OCI-LY1 (cell line): ENCODE results near the gene MAP1LC3A.

Experiments
- H2AFZ ChIP-seq: fragments of 200-600 bp; sonication (generic), shearing (Covaris generic); 2 replicates; pipeline ENCODE4 v1.6.0; 2014; ENCODE audit warnings: antibody characterized with exemption, mild to moderate bottlenecking, low read length
- H3F3A ChIP-seq: fragments of 200-600 bp; sonication (generic), shearing (Covaris generic); 2 replicates; pipeline ENCODE4 v1.6.0; 2014; ENCODE audit warnings: mild to moderate bottlenecking, antibody characterized with exemption, low read length, moderate library complexity; ENCODE audit not compliant: insufficient read depth
- H3K27ac ChIP-seq: fragments of 200-600 bp; sonication (generic); 2 replicates; pipeline ENCODE4 v1.5.1; 2014; ENCODE audit warnings: low read length, mixed run types, mild to moderate bottlenecking, low read depth; ENCODE audit not compliant: poor library complexity, severe bottlenecking
- H3K27me3 ChIP-seq: fragments of 200-600 bp; sonication (generic); 2 replicates; pipeline ENCODE4 v1.6.0; 2014; ENCODE audit warnings: antibody characterized with exemption, mild to moderate bottlenecking, low read length, moderate library complexity; ENCODE audit not compliant: insufficient read depth
- H3K36me3 ChIP-seq: fragments of 200-600 bp; sonication (generic); 2 replicates; pipeline ENCODE4 v1.6.1; 2014; ENCODE audit warnings: mild to moderate bottlenecking, antibody characterized with exemption, low read length, moderate library complexity, mixed read lengths; ENCODE audit not compliant: insufficient read depth
- H3K4me1 ChIP-seq: fragments of 200-600 bp; sonication (generic); 2 replicates; pipeline ENCODE4 v1.5.1; 2014; ENCODE audit warnings: mild to moderate bottlenecking, low read length, moderate library complexity; ENCODE audit not compliant: insufficient read depth, severe bottlenecking
- H3K4me2 ChIP-seq: fragments of 200-600 bp; sonication (generic), shearing (Covaris generic); 2 replicates; pipeline ENCODE4 v1.6.1; 2014; ENCODE audit warnings: low read length
- H3K4me3 ChIP-seq: fragments of 200-600 bp; sonication (generic); 2 replicates; pipeline ENCODE4 v1.5.1; 2014; ENCODE audit warnings: low read length, low read depth, mild to moderate bottlenecking, mixed read lengths; ENCODE audit not compliant: poor library complexity, severe bottlenecking
- H3K79me2 ChIP-seq: fragments of 200-600 bp; shearing (Covaris generic); 2 replicates; pipeline ENCODE4 v1.6.1; 2016; ENCODE audit warnings: mixed run types, low read length, mixed read lengths; ENCODE audit not compliant: insufficient read depth
- H3K9ac ChIP-seq: fragments of 200-600 bp; sonication (generic), shearing (Covaris generic); 2 replicates; pipeline ENCODE4 v1.6.1; 2014; ENCODE audit warnings: mild to moderate bottlenecking, low read length, mixed read lengths
- H3K9me2 ChIP-seq: fragments of 200-600 bp; sonication (generic), shearing (Covaris generic); 2 replicates; pipeline ENCODE4 v1.6.1; 2014; ENCODE audit warnings: low read depth, mild to moderate bottlenecking, low read length, mixed read lengths
- H3K9me3 ChIP-seq: fragments of 200-600 bp; shearing (Covaris generic); 2 replicates; pipeline ENCODE4 v1.6.1; 2014; ENCODE audit warnings: low read length, mixed read lengths
- H4K20me1 ChIP-seq: fragments of 200-600 bp; sonication (generic), shearing (Covaris generic); 2 replicates; pipeline ENCODE4 v1.6.0; 2016; ENCODE audit warnings: mild to moderate bottlenecking, low read length; ENCODE audit not compliant: insufficient read depth
- EZH2 ChIP-seq: fragments of 200-600 bp; sonication (generic), shearing (Covaris generic); IDR thresholded peaks from 2 replicates; pipeline ENCODE4 v1.8.0; 2017; ENCODE audit warnings: borderline replicate concordance, mixed run types, mild to moderate bottlenecking, antibody characterized with exemption, low read length, moderate library complexity, mixed read lengths
- TF ChIP-seq, protein P1 (sequence below): fragments of 200-600 bp; sonication (generic), shearing (Covaris generic); IDR thresholded peaks from 2 replicates; pipeline ENCODE4 v1.5.1; 2017; ENCODE audit warnings: mild to moderate bottlenecking, antibody characterized with exemption, low read length, moderate library complexity, mixed read lengths

The MAP1LC3A gene

DNA sequence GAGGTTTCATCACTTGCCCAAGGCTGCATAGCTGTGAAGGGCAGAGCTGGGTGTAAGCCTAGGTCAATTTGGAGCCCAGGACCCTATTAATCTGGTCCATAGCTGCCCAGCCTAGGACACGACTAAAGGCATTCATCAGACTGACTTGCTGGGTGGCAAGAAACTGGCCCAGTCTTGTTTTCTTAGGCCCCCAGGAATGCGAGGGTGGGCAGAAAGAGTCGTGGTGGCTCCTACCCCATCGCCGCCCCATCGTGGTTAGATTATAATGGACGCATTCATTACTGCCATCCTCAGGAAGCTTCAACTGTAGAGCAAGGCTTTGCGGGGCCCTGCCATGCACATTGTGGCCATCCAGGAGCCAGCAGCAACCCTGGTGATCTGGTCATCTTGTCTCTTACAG, 26.2 kb upstream of the MAP1LC3A start:
- no peaks in the 10 kb centered on the region for H3F3A ChIP-seq
- no peak overlapping the region for H3K4me3 ChIP-seq
- H2AFZ ChIP-seq, result no peak overlapping the region
- no peak overlapping the region for H3K4me2 ChIP-seq
- no peak overlapping the region for H3K9ac ChIP-seq
- H3K36me3 ChIP-seq, result peaks cover 65% of the 10 kb centered on the region
- no peak overlapping the region for H3K27ac ChIP-seq
- H3K79me2 ChIP-seq, result no peaks in the 10 kb centered on the region
- no peaks in the 10 kb centered on the region for H3K27me3 ChIP-seq
- H3K4me1 ChIP-seq, result no peaks in the 10 kb centered on the region
- TF ChIP-seq, protein P1, sequence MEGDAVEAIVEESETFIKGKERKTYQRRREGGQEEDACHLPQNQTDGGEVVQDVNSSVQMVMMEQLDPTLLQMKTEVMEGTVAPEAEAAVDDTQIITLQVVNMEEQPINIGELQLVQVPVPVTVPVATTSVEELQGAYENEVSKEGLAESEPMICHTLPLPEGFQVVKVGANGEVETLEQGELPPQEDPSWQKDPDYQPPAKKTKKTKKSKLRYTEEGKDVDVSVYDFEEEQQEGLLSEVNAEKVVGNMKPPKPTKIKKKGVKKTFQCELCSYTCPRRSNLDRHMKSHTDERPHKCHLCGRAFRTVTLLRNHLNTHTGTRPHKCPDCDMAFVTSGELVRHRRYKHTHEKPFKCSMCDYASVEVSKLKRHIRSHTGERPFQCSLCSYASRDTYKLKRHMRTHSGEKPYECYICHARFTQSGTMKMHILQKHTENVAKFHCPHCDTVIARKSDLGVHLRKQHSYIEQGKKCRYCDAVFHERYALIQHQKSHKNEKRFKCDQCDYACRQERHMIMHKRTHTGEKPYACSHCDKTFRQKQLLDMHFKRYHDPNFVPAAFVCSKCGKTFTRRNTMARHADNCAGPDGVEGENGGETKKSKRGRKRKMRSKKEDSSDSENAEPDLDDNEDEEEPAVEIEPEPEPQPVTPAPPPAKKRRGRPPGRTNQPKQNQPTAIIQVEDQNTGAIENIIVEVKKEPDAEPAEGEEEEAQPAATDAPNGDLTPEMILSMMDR, result no peak
- TF ChIP-seq EZH2, result no peak
- H3K9me2 ChIP-seq, result no peaks in the 10 kb centered on the region
- H3K9me3 ChIP-seq, result no peaks in the 10 kb centered on the region
- H4K20me1 ChIP-seq, result no peaks in the 10 kb centered on the region

- H3K27ac ChIP-seq, result no peak overlapping the region
- no peaks in the 10 kb centered on the region for H3K4me1 ChIP-seq
- no peaks in the 10 kb centered on the region for H4K20me1 ChIP-seq
- H2AFZ ChIP-seq, result no peak overlapping the region
- no peak overlapping the region for H3K4me2 ChIP-seq
- TF ChIP-seq, protein P1, result no peak
- no peak for TF ChIP-seq EZH2
- H3K9ac ChIP-seq, result no peak overlapping the region
- no peaks in the 10 kb centered on the region for H3K79me2 ChIP-seq
- H3K9me3 ChIP-seq, result no peaks in the 10 kb centered on the region
- H3K4me3 ChIP-seq, result no peak overlapping the region
- no peaks in the 10 kb centered on the region for H3K9me2 ChIP-seq
- H3K36me3 ChIP-seq, result peaks cover 65% of the 10 kb centered on the region
- H3K27me3 ChIP-seq, result no peaks in the 10 kb centered on the region
- H3F3A ChIP-seq, result no peaks in the 10 kb centered on the region
Observed at GRCh38 chr20:34532756-34533155, 25.8 kb upstream of the MAP1LC3A start.

GRCh38 chr20:34534391-34535165, 23.9 kb upstream of the MAP1LC3A start:
- Histone ChIP-seq H4K20me1 (no peaks in the 10 kb centered on the region), H3K27ac (no peak overlapping the region), H3K4me2 (no peak overlapping the region), H3K9ac (no peak overlapping the region), H3K9me3 (no peaks in the 10 kb centered on the region), H3K9me2 (no peaks in the 10 kb centered on the region), H2AFZ (no peak overlapping the region), H3K4me3 (no peak overlapping the region), H3F3A (no peaks in the 10 kb centered on the region), H3K27me3 (no peaks in the 10 kb centered on the region), H3K79me2 (no peaks in the 10 kb centered on the region), H3K4me1 (no peaks in the 10 kb centered on the region), H3K36me3 (peaks cover 49% of the 10 kb centered on the region)
- TF ChIP-seq EZH2, result no peak
- TF ChIP-seq, protein P1, result no peak
